Stimulated activated effector memory CD8-positive, alpha-beta T cell treated with anti-CD3 and anti-CD28 coated beads, Interleukin-12 subunit alpha, Interleukin-12 subunit beta, amount 100 ng/mL, for 72 hours (primary cell): ENCODE results near the gene RGPD4.
"Not testable (repeated sequence)": the region's sequence is repeated elsewhere in the genome, so short reads cannot be mapped to it uniquely, and the experiment has no call there.

Experiments
- ATAC-seq: fragments of 150-1000 bp; cut with Tn5 transposase; 2 replicates; pipeline ENCODE4 v1.10.0; 2021
- DNase-seq, 2 donors: peaks; one replicate each; pipeline ENCODE4 v3.0.0; 2021 to 2022; ENCODE audit warnings: low spot score in 2 of 2
- H3K27ac Mint-ChIP-seq: one replicate; pipeline ENCODE4 v1.8.0; 2022; ENCODE audit warnings: mild to moderate bottlenecking, mixed read lengths
- H3K36me3 Mint-ChIP-seq: one replicate; pipeline ENCODE4 v1.8.0; 2022; ENCODE audit warnings: mild to moderate bottlenecking, mixed read lengths
- H3K4me1 Mint-ChIP-seq: one replicate; pipeline ENCODE4 v1.8.0; 2022; ENCODE audit warnings: mixed read lengths
- H3K4me3 Mint-ChIP-seq: one replicate; pipeline ENCODE4 v1.8.0; 2022; ENCODE audit warnings: mild to moderate bottlenecking, mixed read lengths
- H3K9me3 Mint-ChIP-seq: one replicate; pipeline ENCODE4 v1.8.0; 2022; ENCODE audit warnings: mixed read lengths

Gene RGPD4

DNA sequence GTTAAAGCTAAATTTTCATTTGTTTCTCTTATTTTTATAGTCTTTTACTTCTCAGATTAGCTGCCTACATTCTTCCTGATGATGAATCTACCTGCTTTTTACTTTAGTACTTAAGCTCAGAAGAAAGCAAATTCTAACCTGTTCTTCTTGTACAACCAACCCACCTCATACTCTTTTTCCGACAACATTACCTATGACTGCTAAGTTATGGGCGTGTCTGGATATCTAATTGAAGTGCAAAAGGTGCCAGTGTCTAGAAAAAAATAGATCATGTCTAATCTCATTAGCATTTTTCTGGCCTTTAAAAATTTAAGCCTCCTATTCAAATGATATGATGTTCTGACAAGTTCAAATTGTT lies 1.5 kb upstream of the RGPD4 start:
- no peak overlapping the region for H3K4me3 Mint-ChIP-seq

DNA sequence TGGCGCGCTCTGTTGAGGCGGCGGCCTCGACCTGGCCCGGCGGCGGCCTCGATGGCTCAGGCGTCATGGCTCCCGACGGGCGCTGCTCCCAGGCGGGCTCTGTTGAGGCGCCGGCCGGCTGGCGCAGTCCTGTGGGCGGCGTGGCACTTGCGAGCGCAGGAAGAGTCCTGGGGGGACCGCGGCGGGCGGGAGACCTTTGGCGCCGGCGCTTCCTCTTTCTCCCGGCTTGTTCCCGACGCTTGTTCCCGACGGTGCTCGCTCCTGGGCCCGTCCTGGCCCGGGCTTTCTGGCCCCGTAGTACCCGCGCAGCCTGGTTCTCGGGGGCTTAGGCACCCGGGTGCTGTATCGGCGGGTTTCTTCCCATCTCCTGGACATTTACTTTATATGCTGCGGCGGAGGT lies 2.8 kb downstream of the RGPD4 start:
- not testable (repeated sequence) for H3K9me3 Mint-ChIP-seq, H3K36me3 Mint-ChIP-seq, ATAC-seq, DNase-seq, H3K27ac Mint-ChIP-seq, H3K4me1 Mint-ChIP-seq, H3K4me3 Mint-ChIP-seq

More for the DNA sequence above, 1.5 kb upstream of the RGPD4 start:
- no peaks in the 10 kb centered on the region for H3K36me3 Mint-ChIP-seq
- no peak overlapping the region for H3K27ac Mint-ChIP-seq
- H3K4me1 Mint-ChIP-seq: no peaks in the 10 kb centered on the region
- ATAC-seq (no peak), DNase-seq (no peak)
- H3K9me3 Mint-ChIP-seq: no peaks in the 10 kb centered on the region

DNA sequence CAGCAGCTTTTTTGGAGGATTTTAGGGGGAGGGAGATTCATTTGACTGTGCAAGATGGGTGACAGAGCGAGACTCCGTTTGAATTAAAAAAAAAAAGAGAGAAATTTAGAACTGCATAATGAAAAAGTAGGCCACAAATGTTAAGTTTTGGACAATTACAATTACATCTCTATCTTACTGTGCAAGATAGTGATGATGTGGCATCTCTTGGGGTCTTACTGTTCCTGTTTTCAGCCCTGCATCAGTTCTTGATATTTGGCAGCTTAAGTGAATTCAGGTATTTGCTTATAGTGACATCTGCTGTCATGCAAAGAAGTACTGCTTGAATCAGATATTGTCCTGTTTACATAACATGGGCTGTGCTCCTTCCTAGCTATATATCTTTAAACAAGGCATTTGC lies 6.5 kb downstream of the RGPD4 start:
- H3K4me3 Mint-ChIP-seq: not testable (repeated sequence)

DNA sequence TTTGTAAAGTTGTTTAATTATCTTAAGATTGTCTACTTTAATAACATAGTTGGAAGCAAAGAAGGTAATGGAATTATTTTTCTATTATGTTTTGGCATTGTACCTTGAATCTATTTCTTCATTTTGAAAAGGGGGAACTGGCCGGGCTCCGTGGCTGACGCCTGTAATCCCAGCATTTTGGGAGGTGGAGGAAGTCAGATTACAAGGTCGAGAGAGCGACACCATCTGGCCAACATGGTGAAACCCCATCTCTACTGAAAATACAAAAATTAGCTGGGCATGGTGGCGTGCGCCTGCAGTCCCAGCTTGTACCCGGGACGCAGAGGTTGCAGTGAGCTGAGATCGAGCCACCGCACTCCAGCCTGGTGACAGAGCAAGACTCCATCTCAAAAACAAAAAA lies 6.9 kb downstream of the RGPD4 start:
- not testable (repeated sequence) for ATAC-seq, H3K36me3 Mint-ChIP-seq, H3K4me1 Mint-ChIP-seq, H3K9me3 Mint-ChIP-seq, H3K4me3 Mint-ChIP-seq, H3K27ac Mint-ChIP-seq, DNase-seq

More for the DNA sequence above, 6.5 kb downstream of the RGPD4 start:
- H3K36me3 Mint-ChIP-seq, H3K4me1 Mint-ChIP-seq, DNase-seq, ATAC-seq, H3K9me3 Mint-ChIP-seq, H3K27ac Mint-ChIP-seq: not testable (repeated sequence)

DNA sequence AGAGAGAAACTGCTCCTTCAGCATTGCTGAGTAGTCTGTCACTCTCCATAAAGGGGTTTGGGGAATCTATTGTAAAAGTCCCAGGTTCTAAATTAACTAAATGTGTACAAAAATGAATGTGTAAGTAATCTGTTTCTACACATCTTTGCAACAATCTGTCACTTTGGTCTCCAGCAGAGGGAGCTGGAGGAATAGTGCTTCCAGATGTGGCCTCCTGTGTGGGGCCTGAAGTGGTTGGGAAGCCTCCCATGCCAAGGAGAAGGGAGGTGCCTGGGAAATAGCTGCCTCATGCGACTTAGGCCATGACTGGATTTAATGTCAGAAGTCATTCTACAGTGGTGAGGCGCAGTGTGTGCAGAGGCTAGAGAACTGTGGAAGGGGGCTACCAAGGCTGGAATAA lies 89.4 kb downstream of the RGPD4 start:
- not testable (repeated sequence) for H3K4me1 Mint-ChIP-seq, H3K4me3 Mint-ChIP-seq, H3K36me3 Mint-ChIP-seq, ATAC-seq, H3K27ac Mint-ChIP-seq, DNase-seq, H3K9me3 Mint-ChIP-seq

DNA sequence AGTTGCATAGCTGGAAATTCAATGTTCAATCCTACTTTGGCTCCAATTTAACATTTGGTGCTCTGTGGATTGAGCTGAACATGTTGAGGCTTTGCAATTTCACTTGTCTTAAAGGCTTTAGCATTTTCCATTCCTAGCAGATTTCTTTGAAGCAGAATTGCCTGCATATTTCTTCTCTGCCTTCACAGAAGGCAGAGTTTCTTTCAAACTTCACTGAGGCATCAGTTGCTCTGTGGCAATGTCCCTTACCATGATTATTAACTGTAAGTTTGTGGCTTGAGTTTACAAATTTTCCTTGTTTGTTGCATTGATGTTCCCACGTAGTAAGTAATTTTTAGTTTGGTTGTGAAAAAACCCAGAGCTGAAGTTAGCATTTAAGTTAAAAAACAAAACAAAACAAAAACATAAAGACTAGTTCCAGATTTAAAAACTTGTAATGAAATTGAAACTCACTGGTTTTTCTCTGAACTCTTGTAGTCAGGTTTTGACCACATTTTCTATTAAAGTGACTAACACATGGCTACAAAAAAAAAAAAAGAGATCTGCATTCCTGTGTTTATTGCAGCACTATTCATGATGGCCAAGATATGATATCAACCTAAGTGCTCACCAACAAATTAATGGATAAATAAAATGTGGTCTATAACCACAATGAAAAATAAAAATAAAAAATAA lies 90.1 kb downstream of the RGPD4 start:
- ATAC-seq, H3K36me3 Mint-ChIP-seq, H3K27ac Mint-ChIP-seq: not testable (repeated sequence)

DNA sequence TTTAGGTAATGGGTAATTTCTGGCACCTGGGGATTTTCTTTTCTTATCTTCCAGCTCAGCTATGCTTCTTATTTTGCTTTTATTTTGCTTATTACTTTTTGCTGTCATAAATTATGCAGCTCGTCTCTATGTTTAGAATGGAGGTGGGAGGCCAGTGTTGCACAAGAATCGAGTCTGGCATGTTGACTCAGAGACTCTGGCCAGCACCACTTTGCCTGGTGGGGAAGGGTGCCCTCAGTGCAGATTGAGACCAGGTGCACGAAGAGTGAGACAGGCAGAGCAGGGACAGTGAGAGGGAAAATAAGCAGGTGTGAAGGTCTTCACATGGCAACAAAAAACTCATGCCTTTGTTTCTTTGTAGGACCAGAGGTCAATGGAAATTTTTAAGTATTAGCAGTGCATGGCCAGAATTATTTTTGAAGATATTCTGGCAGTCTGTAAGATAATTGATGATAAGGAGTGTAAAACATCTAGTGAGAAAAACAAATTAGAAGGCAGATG lies 100.4 kb downstream of the RGPD4 start:
- ATAC-seq: no peak
- Mint-ChIP-seq H3K9me3 (peaks cover 4% of the 10 kb centered on the region), H3K4me3 (no peak overlapping the region), H3K4me1 (no peaks in the 10 kb centered on the region), H3K36me3 (no peaks in the 10 kb centered on the region), H3K27ac (no peak overlapping the region)
- no peak for DNase-seq

More for the DNA sequence above, 90.1 kb downstream of the RGPD4 start:
- not testable (repeated sequence) for H3K4me1 Mint-ChIP-seq, H3K9me3 Mint-ChIP-seq, DNase-seq, H3K4me3 Mint-ChIP-seq

- DNase-seq: no peak
- Mint-ChIP-seq H3K27ac (no peak overlapping the region), H3K9me3 (no peaks in the 10 kb centered on the region), H3K4me1 (no peaks in the 10 kb centered on the region), H3K4me3 (no peak overlapping the region), H3K36me3 (no peaks in the 10 kb centered on the region)
- no peak for ATAC-seq
These were observed 104.7 kb downstream of the RGPD4 start for GRCh38 chr2:107931412-107931811.

DNA sequence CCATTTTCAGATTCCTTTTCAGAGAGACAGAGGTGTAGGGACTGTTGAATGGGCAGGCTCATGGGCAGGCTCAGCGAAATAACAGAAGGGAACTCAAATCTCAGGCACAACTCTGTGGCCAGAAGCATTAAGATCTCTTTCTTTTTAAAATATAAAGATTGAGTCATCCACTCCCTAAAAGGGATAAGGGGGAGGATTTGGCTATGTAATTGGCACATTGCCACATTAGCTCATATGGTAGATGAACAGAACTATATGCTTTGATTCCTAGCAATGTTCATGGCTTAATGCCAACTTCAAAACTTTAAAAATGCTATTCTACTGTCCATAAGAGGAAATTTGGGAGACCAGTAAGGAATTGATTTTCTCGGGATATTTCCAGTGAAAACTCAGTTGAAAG lies 105.8 kb downstream of the RGPD4 start:
- H3K9me3 Mint-ChIP-seq: no peaks in the 10 kb centered on the region
- DNase-seq: no peak
- no peak overlapping the region for H3K27ac Mint-ChIP-seq
- no peaks in the 10 kb centered on the region for H3K4me1 Mint-ChIP-seq
- ATAC-seq: no peak
- no peaks in the 10 kb centered on the region for H3K36me3 Mint-ChIP-seq
- no peak overlapping the region for H3K4me3 Mint-ChIP-seq

- H3K4me1 Mint-ChIP-seq: no peaks in the 10 kb centered on the region
- no peak overlapping the region for H3K27ac Mint-ChIP-seq
- H3K9me3 Mint-ChIP-seq: no peaks in the 10 kb centered on the region
- no peak overlapping the region for H3K4me3 Mint-ChIP-seq
- no peak for ATAC-seq
- DNase-seq: no peak
- no peaks in the 10 kb centered on the region for H3K36me3 Mint-ChIP-seq
These were observed 106.3 kb downstream of the RGPD4 start for GRCh38 chr2:107932979-107933378.

DNA sequence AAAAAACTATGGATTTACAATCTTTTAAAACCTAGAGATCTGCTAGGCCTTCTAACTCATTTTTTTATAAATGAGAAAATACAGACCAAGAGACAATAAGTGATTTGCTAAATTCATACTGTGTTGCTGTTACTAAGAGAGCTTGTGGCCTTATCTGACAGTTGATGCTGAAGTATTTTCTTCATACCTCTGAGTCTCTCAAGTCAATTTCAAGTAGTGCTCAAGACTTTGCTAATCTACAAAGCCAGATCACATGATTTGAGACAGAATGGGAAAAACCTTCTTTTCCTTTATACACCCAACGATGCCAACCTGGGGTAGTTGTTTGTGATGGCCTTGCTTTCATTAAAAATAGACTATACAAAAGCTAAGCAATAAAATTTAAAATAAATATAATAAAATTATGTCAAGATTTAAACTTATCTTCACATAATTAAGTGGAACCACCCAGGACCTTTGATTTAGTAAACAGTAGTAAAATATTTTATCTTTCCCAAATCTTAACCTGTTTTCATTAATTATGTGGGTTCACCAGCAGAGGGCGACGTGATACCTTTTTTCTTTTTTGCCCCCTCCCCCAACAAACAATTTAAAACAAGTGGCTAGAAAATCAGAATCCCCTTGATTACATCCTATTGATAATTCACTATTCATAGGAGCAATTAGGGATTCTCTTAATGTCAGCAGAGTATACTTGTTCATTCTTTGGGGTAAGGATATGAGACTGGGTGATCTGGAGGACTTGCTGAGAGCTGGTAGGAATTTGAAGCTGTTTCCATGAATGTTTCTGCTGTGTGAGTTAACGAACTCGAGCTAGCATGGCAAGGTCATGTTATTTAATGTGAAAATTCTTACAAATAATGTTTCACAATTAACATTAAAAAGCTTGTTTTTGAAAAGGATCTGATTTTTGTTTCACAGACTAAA lies 110.0 kb downstream of the RGPD4 start:
- Mint-ChIP-seq H3K27ac (no peak overlapping the region), H3K36me3 (no peaks in the 10 kb centered on the region), H3K9me3 (no peaks in the 10 kb centered on the region), H3K4me3 (no peak overlapping the region), H3K4me1 (no peaks in the 10 kb centered on the region)
- ATAC-seq (no peak), DNase-seq (no peak)
